Right forelimb (tissue), 1 donor: ENCODE results near the gene MUL1.

Experiments used
- DNase-seq: peaks from one replicate; pipeline ENCODE4 v3.0.0-alpha.2; 2018

The MUL1 gene

GRCh38 chr1:20466273-20466672 lies 41.7 kb downstream of the MUL1 start:
- DNase-seq = no peak

GRCh38 chr1:20465187-20465586 lies 42.8 kb downstream of the MUL1 start:
- no peak for DNase-seq

- no peak for DNase-seq
Measured at GRCh38 chr1:20463502-20463901, 44.4 kb downstream of the MUL1 start.

GRCh38 chr1:20462397-20462796 lies 45.6 kb downstream of the MUL1 start:
- DNase-seq = no peak

GRCh38 chr1:20458717-20459116 lies 49.2 kb downstream of the MUL1 start:
- DNase-seq = no peak

GRCh38 chr1:20454004-20454403 lies 53.9 kb downstream of the MUL1 start:
- DNase-seq = no peak

- no peak for DNase-seq
Measured at GRCh38 chr1:20449735-20450311, 58.1 kb downstream of the MUL1 start.
